GM12873 (cell line): ENCODE measurements around the gene SMDT1.

Experiments used
- TF ChIP-seq, protein P1 (sequence below): IDR thresholded peaks from 2 replicates; pipeline ENCODE4 v1.5.1; 2012; ENCODE audit warnings: low read depth, mild to moderate bottlenecking, moderate library complexity, low read length, control low read depth; ENCODE audit not compliant: insufficient read depth; ENCODE audit errors: missing control alignments

SMDT1 gene

DNA sequence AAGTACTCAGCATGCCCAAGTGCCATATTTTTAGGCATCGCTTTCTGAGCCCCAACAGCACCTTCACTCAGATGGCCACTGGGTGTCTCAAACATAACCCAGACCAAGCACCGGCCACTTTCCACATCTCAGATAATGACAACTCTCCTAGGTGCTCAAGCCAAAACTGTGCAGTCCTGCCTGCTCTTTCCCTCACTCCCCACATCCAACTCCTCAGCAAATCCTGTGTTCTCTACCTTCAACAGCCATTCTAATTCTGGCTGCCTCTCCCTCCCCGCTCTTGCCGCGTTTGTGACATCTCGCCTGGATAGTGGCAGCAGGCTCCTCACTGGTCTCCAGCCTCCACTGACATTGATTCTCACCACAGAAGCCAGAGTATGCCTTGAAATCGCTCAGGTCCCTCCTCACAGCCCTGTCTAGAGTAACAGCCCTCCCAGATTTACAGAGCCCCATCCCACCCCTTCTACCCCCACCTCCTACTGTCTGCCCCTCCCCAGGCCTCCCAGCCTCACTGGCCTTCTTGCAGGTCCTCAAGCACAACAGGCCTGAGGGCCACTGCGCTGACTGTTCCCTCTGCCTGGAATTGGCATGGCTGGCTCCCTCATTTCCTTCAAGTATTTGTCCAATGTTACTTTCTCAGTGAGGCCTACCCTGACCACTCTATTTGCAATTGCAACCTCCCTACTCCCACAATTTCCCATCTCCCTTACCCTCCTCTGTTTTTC, 6.7 kb upstream of the SMDT1 start:
- TF ChIP-seq, protein P1, sequence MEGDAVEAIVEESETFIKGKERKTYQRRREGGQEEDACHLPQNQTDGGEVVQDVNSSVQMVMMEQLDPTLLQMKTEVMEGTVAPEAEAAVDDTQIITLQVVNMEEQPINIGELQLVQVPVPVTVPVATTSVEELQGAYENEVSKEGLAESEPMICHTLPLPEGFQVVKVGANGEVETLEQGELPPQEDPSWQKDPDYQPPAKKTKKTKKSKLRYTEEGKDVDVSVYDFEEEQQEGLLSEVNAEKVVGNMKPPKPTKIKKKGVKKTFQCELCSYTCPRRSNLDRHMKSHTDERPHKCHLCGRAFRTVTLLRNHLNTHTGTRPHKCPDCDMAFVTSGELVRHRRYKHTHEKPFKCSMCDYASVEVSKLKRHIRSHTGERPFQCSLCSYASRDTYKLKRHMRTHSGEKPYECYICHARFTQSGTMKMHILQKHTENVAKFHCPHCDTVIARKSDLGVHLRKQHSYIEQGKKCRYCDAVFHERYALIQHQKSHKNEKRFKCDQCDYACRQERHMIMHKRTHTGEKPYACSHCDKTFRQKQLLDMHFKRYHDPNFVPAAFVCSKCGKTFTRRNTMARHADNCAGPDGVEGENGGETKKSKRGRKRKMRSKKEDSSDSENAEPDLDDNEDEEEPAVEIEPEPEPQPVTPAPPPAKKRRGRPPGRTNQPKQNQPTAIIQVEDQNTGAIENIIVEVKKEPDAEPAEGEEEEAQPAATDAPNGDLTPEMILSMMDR = peak; percentile 27

DNA sequence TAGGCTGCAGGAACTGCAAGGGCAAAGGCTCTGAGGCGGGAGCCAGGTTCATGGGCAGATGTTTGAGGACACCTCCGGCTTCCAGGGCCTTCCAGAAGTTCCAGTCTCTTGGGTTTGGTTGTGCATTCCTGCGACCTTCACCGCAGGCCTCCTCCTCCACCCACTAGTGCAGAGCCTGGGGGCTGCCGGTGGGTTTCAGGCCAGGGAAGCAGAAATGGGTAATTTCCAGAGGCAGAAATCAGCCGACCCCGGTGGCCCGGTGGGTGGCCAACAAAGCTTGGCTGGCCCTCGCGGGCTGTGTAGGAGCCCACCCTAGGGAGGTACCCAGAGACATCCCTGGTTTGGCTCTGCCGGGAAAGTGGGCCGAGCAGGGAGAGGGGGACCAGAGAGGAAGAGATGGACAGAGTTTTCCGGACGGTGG, 5.9 kb upstream of the SMDT1 start:
- TF ChIP-seq, protein P1 = no peak

DNA sequence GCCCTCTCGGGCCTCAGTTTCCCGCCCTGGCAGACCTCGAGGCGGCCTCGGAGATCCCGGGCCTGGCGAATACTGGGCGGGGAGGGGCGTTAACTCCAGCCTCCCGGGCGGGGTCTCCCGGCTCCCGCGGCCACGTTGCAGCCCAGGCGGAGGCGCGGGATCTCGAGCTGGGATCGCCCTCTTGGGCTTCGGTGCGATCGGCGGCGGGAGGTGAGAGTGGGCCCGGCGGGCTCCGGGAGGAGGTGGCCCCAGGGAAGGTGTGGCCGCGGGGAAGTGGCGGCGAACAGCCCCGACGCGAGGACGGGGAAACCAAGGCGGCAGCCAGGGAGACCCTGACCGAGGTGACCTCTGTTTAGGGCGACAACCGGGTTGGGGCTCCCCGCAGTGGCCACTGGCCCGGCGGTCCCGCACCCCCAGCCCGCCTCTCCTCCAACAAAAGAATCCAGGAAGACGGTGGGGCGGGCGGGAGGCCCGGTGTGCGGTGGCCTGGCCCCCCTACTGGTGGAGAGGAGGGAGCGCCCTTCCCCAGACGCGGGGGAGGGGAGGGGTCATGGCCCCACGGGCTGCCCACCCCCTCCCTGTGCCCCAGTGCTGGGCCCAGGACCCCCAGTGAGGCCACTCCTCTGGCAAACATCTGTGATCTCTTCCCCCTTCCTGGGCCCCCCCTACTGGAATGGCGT, 5.2 kb upstream of the SMDT1 start, which contains the start of gene PHETA2:
Gene PHETA2 (plus strand): TSS at position 117 of the 680 bp plus-strand sequence. CDS start 3,046 bp downstream, outside the sequence.
- TF ChIP-seq, protein P1 = peak; percentile 37

DNA sequence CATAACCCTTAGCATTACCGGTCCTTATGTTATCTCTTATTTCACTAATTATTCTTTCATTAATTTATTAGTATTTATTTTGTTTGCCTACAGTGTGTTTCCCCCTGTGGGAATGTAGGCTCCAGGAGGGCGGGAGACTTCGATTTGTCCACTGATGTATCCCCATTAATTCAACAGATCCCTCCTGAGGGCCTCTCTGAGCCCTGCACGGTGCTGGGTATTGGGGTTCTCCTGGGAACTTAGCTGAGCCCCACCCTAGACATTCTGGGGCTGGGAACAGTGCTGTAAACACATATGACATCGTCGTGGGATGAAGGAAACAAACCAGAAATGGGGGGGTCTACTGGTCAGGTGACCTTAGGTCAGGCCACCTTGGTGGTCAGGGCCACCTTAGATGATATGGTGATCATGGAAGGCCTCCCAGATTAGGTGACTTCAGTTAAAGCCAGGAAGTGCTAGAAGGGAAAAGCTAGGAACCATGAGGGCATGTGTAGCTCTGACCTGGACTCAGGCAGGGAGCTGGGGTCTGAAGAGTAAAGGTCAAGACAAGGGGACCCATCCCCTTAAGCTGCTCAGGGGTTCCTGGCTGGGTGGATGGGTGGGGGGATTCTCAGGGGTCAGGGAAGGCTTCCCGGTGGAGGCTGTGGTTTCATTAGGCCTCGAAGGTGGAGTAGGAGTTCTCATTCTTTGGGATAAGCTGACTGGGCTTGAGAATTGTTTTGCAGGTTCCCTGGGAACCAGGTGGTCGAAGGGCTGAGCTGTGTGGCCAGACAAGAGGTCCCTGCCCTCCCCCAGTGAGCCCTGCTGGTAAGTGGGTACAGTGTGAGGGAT, 4.4 kb upstream of the SMDT1 start:
- TF ChIP-seq, protein P1 = no peak

DNA sequence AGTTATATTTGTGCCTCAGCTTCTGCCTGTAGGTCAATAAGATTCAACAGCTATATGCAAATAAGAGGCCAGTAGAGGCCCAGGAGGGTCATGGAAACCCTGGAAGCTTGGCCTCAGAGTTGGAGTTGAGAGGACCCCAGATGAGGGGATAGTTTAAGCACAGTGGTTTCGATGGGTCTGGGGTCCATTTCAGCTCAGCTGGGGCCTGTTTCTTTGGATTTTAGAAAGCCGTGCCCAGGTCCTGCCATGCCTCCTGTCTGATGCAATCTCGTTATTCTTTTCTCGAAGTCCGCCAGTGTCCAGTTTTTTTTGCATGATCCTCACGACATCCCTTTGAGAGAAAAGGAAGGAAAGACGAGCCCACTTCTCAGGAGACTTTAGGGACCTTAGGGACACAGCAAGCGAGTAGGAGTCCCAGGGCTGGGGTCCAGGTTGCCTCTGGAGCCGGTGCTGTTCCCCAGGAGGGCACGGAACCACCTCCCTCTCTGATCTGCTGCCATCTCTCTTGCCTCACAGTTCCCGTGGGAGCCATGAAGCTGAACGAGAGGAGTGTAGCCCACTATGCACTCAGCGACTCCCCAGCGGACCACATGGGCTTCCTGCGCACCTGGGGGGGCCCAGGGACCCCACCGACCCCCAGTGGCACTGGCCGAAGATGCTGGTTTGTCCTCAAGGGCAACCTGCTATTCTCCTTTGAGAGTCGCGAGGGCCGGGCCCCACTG, 2.6 kb upstream of the SMDT1 start:
- TF ChIP-seq, protein P1 = no peak

DNA sequence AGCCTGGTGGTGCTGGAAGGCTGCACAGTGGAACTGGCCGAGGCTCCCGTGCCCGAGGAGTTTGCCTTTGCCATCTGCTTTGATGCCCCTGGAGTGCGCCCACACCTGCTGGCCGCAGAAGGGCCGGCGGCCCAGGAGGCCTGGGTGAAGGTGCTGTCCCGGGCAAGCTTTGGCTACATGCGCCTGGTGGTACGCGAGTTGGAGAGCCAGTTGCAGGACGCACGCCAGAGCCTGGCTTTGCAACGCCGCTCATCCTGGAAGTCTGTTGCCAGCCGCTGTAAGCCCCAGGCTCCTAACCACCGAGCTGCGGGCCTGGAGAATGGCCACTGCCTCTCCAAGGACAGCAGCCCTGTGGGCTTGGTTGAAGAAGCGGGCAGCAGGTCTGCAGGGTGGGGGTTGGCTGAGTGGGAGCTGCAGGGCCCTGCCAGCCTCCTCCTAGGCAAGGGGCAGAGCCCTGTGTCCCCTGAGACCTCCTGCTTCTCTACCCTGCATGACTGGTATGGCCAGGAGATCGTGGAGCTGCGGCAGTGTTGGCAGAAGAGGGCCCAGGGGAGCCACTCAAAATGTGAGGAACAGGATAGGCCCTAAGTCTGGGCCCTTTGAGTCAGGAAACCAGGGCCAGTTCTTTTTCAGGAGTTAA, 1.9 kb upstream of the SMDT1 start:
- TF ChIP-seq, protein P1 = no peak
